Esophagus squamous epithelium (tissue), 4 donors: ENCODE results near the gene KIF6.

Experiments used
- CTCF ChIP-seq, 6 experiments: fragments of 450-650 bp in 4 of 6; fragments of 200-600 bp in 2 of 6; sonication (generic) in 2 of 6; IDR thresholded peaks; one replicate each; pipeline ENCODE4 v1.5.1; 2016 to 2019; ENCODE audit warnings: antibody characterized with exemption in 6 of 6, mild to moderate bottlenecking in 4 of 6, moderate library complexity in 4 of 6
- POLR2A ChIP-seq, 4 donors: fragments of 450-650 bp; IDR thresholded peaks; one replicate each; pipeline ENCODE4 v1.6.1; 2017; ENCODE audit warnings: antibody characterized with exemption in 4 of 4, mild to moderate bottlenecking in 4 of 4, moderate library complexity in 3 of 4

DNA sequence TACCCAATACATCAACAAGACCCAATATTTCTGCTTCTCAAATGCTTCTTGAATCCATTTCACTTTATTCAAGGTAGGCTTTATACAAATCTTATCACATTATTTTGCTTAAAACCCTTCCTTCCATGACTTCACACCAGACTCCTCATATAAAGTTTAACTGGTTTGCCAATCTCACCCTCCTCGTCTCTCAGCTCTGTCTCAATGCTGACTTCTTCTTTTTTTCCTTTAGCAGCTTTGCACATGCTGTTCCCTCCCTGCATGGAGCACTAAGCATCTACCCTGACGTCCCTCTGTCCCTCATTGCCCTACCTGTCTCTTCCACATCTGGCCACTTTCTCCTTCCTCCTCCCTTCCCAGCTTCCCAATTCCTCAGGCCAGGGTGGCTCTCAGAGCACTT is 442.4 kb downstream of the KIF6 start:
- no peak for TF ChIP-seq CTCF (IDR thresholded peaks at IDR 0.05)
- TF ChIP-seq POLR2A (IDR thresholded peaks at IDR 0.05): no peak
